Ovary (tissue), 9 donors: ENCODE data around the gene INSYN2A. TPM values are rescaled to one million over a fixed set of nuclear protein-coding genes. Genes with fewer than 3 reads are reported as not detected.

ENCODE experiments used
- DNase-seq, 5 donors: peaks; one replicate each; pipeline ENCODE4 v3.0.0-alpha.2; 2019 to 2020
- H3K27ac ChIP-seq, 2 donors: fragments of 200-600 bp; one replicate each; pipeline versions ENCODE4 v1.5.1 to v1.8.0; 2019 to 2022
- H3K27me3 ChIP-seq: fragments of 200-600 bp; one replicate; pipeline ENCODE4 v1.8.0; 2022
- H3K36me3 ChIP-seq: fragments of 200-600 bp; sonication (generic); one replicate; pipeline ENCODE4 v1.5.1; 2019
- H3K4me1 ChIP-seq: one replicate; pipeline ENCODE4 v1.8.1; 2013; ENCODE audit warnings: mild to moderate bottlenecking, moderate library complexity; ENCODE audit not compliant: insufficient read depth
- H3K4me3 ChIP-seq: fragments of 200-600 bp; sonication (generic); one replicate; pipeline ENCODE4 v1.5.1; 2017
- H3K9me3 ChIP-seq, 2 donors: fragments of 200-600 bp in 1 of 2; sonication (generic) in 1 of 2; one replicate each; pipeline versions ENCODE4 v1.5.1 to v1.8.1; 2013 to 2019; ENCODE audit warnings: mild to moderate bottlenecking in 1 of 2, moderate library complexity in 1 of 2
- CTCF ChIP-seq, 3 donors: fragments of 450-650 bp in 2 of 3; fragments of 200-600 bp in 1 of 3; IDR thresholded peaks; one replicate each; pipeline versions ENCODE4 v1.5.1 to v1.8.0; 2016 to 2022; ENCODE audit warnings: antibody characterized with exemption in 3 of 3, mild to moderate bottlenecking in 1 of 3
- EP300 ChIP-seq: sonication (generic); formaldehyde crosslinking; IDR thresholded peaks from one replicate; pipeline ENCODE4 v1.6.1; 2017; ENCODE audit warnings: antibody characterized with exemption
- POLR2A ChIP-seq: fragments of 450-650 bp; IDR thresholded peaks from one replicate; pipeline ENCODE4 v1.6.1; 2017; ENCODE audit warnings: antibody characterized with exemption, mild to moderate bottlenecking, moderate library complexity
- WGBS, 3 donors: extraction: QIAGEN DNeasy Blood & Tissue Kit in 1 of 3; methylation state at CpG; one replicate each; pipeline versions ENCODE4 v1.1.5 to v1.1.7; 2013 to 2017; 5-methylcytosine and 5-hydroxymethylcytosine counted together
- intact Hi-C, 4 donors: fragments of 100-400 bp; cut with DNase I; formaldehyde crosslinking; loops; one replicate each; pipeline versions ENCODE4 v1.11.0 to v1.15.1; 2022 to 2023
- polyA plus RNA-seq, 2 donors: library from polyadenylated mRNA; stranded (reverse); fragments of 200-250 nt in 1 of 2; fragments of 350-450 nt in 1 of 2; fragmentation: Illumina TruSeq in 1 of 2; extraction: RNeasy Lipid Tissue Mini Kit (QIAGEN cat#74804) in 1 of 2; gene quantifications; one replicate each; pipeline ENCODE4 v1.2.3, GENCODE V29; 2013 to 2014
- total RNA-seq, 7 donors: library from RNA; depleted of rRNA in 2 of 7; stranded (reverse); fragments of >200 nt in 2 of 7; fragmentation: NEBNext Ultra II Directional in 3 of 7; extraction: Animal tissue kit (Norgen Biotek cat#: 25700) in 3 of 7; gene quantifications; one replicate each; pipeline versions ENCODE4 v1.1.0 to v1.2.4, GENCODE V29; 2016 to 2023
- donor health status: DM: no; HTN: no; CAD: no; lungs with moderate emphysema.
- donor health status: DM: no; HTN: no; CAD: no.
- donor health status: Bipolar disorder and iron deficiency.
- donor health status: DM: yes; HTN: yes; CAD: no.
- donor health status: DM: no; HTN: no; CAD: no.
- donor health status: DM: yes; HTN: yes; CAD: no.

INSYN2A gene
- total and polyA plus RNA-seq, 9 donors, result 0.12 to 1.7 (median 0.27) TPM

- 96 to 98% (median 98%) methylated on average over 39 to 40 of the region's 40 CpGs for WGBS, 3 donors
- Histone ChIP-seq H3K27ac (no peak overlapping the region), H3K36me3 (no peaks in the 10 kb centered on the region)
These were observed 20.9 kb downstream of the INSYN2A start for GRCh38 chr10:127175357-127176110.

GRCh38 chr10:127174866-127175265 lies 21.5 kb downstream of the INSYN2A start:
- TF ChIP-seq POLR2A (no peak), CTCF (IDR thresholded peaks at IDR 0.05) (no peak), EP300 (no peak)
- intact Hi-C loops, result no loop called here
- Histone ChIP-seq H3K27me3 (no peaks in the 10 kb centered on the region), H3K27ac (no peak overlapping the region), H3K4me3 (no peak overlapping the region), H3K36me3 (no peaks in the 10 kb centered on the region), H3K9me3 (no peaks in the 10 kb centered on the region), H3K4me1 (no peaks in the 10 kb centered on the region)
- DNase-seq, result no peak
- 95 to 98% (median 98%) methylated on average over 8 of the region's 8 CpGs for WGBS, 3 donors

More at GRCh38 chr10:127175357-127176110, 20.9 kb downstream of the INSYN2A start:
- no peak for DNase-seq
- no peaks in the 10 kb centered on the region for H3K4me1 ChIP-seq
- TF ChIP-seq EP300, result no peak
- no peak for TF ChIP-seq CTCF (IDR thresholded peaks at IDR 0.05)
- no peak for TF ChIP-seq POLR2A
- no peaks in the 10 kb centered on the region for H3K9me3 ChIP-seq
- H3K27me3 ChIP-seq, result no peaks in the 10 kb centered on the region
- intact Hi-C loops, result no loop called here
- no peak overlapping the region for H3K4me3 ChIP-seq

- Histone ChIP-seq H3K36me3 (no peaks in the 10 kb centered on the region), H3K4me3 (no peak overlapping the region), H3K9me3 (no peaks in the 10 kb centered on the region), H3K4me1 (no peaks in the 10 kb centered on the region), H3K27me3 (no peaks in the 10 kb centered on the region), H3K27ac (no peak overlapping the region)
- no peak for TF ChIP-seq CTCF (IDR thresholded peaks at IDR 0.05)
- no peak for TF ChIP-seq EP300
- TF ChIP-seq POLR2A, result no peak
- DNase-seq, result no peak
- intact Hi-C loops, result no loop called here
- WGBS, 3 donors, result 60 to 70% (median 68%) methylated on average over 3 of the region's 3 CpGs
These were observed 28.1 kb downstream of the INSYN2A start for GRCh38 chr10:127168261-127168660.

GRCh38 chr10:127162841-127163240 lies 33.5 kb downstream of the INSYN2A start:
- H3K9me3 ChIP-seq, result no peaks in the 10 kb centered on the region
- H3K4me1 ChIP-seq, result peaks cover 3% of the 10 kb centered on the region
- TF ChIP-seq CTCF (IDR thresholded peaks at IDR 0.05), result no peak
- H3K36me3 ChIP-seq, result no peaks in the 10 kb centered on the region
- H3K27ac ChIP-seq, result no peak overlapping the region
- intact Hi-C loops, result loop anchor here in 1 of 4 donors (2.0 kb wide), 1 partner anchor 16 kb away; no protein-coding TSS in a partner anchor
- WGBS, 3 donors, result 92 to 98% (median 98%) methylated on average over 6 of the region's 6 CpGs
- no peak for DNase-seq
- no peaks in the 10 kb centered on the region for H3K27me3 ChIP-seq
- no peak overlapping the region for H3K4me3 ChIP-seq
